Myocyte (in vitro differentiated cells): Measurements from ENCODE around the gene ANGPT4. TPM values are rescaled to one million over a fixed set of nuclear protein-coding genes. Genes with fewer than 3 reads are reported as not detected.
A peak's percentile ranks its signal among the peaks of the same experiment; 100 is the strongest.

Experiments
- DNase-seq: peaks from one replicate; pipeline ENCODE4 v3.0.0-alpha.2; 2012; ENCODE audit warnings: low read depth
- total RNA-seq: library from RNA; depleted of rRNA; stranded (reverse); fragments of >200 nt; gene quantifications from 2 replicates; pipeline ENCODE4 v1.2.3, GENCODE V29; 2014

The ANGPT4 gene
- total RNA-seq, 1 donor from 2014 or later = not detected

- no peak for DNase-seq
Observed at GRCh38 chr20:942611-943010, 26.5 kb upstream of the ANGPT4 start.

GRCh38 chr20:940926-941325, 24.8 kb upstream of the ANGPT4 start:
- DNase-seq = no peak

- no peak for DNase-seq
Observed at GRCh38 chr20:939606-940005, 23.5 kb upstream of the ANGPT4 start.

GRCh38 chr20:934186-934840, 18.2 kb upstream of the ANGPT4 start:
- no peak for DNase-seq

GRCh38 chr20:933029-933428, 16.9 kb upstream of the ANGPT4 start:
- DNase-seq = no peak

- no peak for DNase-seq
Observed at GRCh38 chr20:931401-931800, 15.3 kb upstream of the ANGPT4 start.

GRCh38 chr20:926670-927069, 10.5 kb upstream of the ANGPT4 start:
- no peak for DNase-seq

- DNase-seq = no peak
Observed at GRCh38 chr20:925516-925915, 9.4 kb upstream of the ANGPT4 start.

- DNase-seq = no peak
Observed at GRCh38 chr20:924639-925038, 8.5 kb upstream of the ANGPT4 start.

GRCh38 chr20:922781-923180, 6.6 kb upstream of the ANGPT4 start:
- DNase-seq = no peak

- DNase-seq = no peak
Observed at GRCh38 chr20:921068-921467, 4.9 kb upstream of the ANGPT4 start.

- DNase-seq = no peak
Observed at GRCh38 chr20:920311-920710, 4.2 kb upstream of the ANGPT4 start.

GRCh38 chr20:919491-919916, 3.4 kb upstream of the ANGPT4 start:
- DNase-seq = no peak

GRCh38 chr20:917416-917815, 1.3 kb upstream of the ANGPT4 start:
- DNase-seq = no peak

GRCh38 chr20:916825-917224, 691 bp upstream of the ANGPT4 start:
- no peak for DNase-seq

GRCh38 chr20:914727-915498, 1.2 kb downstream of the ANGPT4 start:
- no peak for DNase-seq

- DNase-seq = no peak
Observed at GRCh38 chr20:913306-913849, 2.8 kb downstream of the ANGPT4 start.

GRCh38 chr20:911882-912600, 4.1 kb downstream of the ANGPT4 start:
- DNase-seq = no peak

- DNase-seq = peak; percentile 47
Observed at GRCh38 chr20:910870-911770, 5.0 kb downstream of the ANGPT4 start.

- no peak for DNase-seq
Observed at GRCh38 chr20:910132-910869, 5.8 kb downstream of the ANGPT4 start.
